Neural progenitor cell (in vitro differentiated cells): ENCODE results near the gene EPHB1. TPM values are rescaled to one million over a fixed set of nuclear protein-coding genes. Genes with fewer than 3 reads are reported as not detected.

Source experiments
- DNase-seq: peaks from one replicate; pipeline ENCODE4 v3.0.0-alpha.2; 2016; ENCODE audit warnings: low spot score
- H2AFZ ChIP-seq: fragments of 200-600 bp; sonication (generic); replicated peaks from 2 replicates; pipeline ENCODE4 v1.6.1; 2016; ENCODE audit warnings: antibody characterized with exemption
- H3F3A ChIP-seq: fragments of 200-600 bp; sonication (generic); 2 replicates; pipeline ENCODE4 v1.6.1; 2016; ENCODE audit warnings: antibody characterized with exemption, low read depth
- H3K27ac ChIP-seq: fragments of 200-600 bp; sonication (generic); 2 replicates; pipeline ENCODE4 v1.5.1; 2016; ENCODE audit warnings: mild to moderate bottlenecking
- H3K27me3 ChIP-seq: fragments of 200-600 bp; sonication (generic); 2 replicates; pipeline ENCODE4 v1.6.1; 2016; ENCODE audit warnings: mild to moderate bottlenecking, moderate library complexity
- H3K36me3 ChIP-seq: fragments of 200-600 bp; sonication (generic); 2 replicates; pipeline ENCODE4 v1.5.1; 2016
- H3K4me1 ChIP-seq: fragments of 200-600 bp; sonication (generic); 2 replicates; pipeline ENCODE4 v1.6.1; 2016; ENCODE audit warnings: mixed run types
- H3K4me2 ChIP-seq: fragments of 200-600 bp; sonication (generic); 2 replicates; pipeline ENCODE4 v1.6.1; 2016
- H3K4me3 ChIP-seq: fragments of 200-600 bp; sonication (generic); 2 replicates; pipeline ENCODE4 v1.5.1; 2016
- H3K79me2 ChIP-seq: fragments of 200-600 bp; sonication (generic); 2 replicates; pipeline ENCODE4 v1.6.1; 2016; ENCODE audit warnings: low read depth
- H3K9ac ChIP-seq: fragments of 200-600 bp; sonication (generic); 2 replicates; pipeline ENCODE4 v1.6.1; 2016
- H3K9me3 ChIP-seq: fragments of 200-600 bp; sonication (generic); 2 replicates; pipeline ENCODE4 v1.5.1; 2016; ENCODE audit warnings: low read depth
- H4K20me1 ChIP-seq: fragments of 200-600 bp; sonication (generic); 2 replicates; pipeline ENCODE4 v1.6.1; 2016; ENCODE audit warnings: low read depth
- H3K27ac Mint-ChIP-seq: 3 replicates; pipeline ENCODE4 v1.8.0; 2021; ENCODE audit warnings: mixed read lengths
- H3K27me3 Mint-ChIP-seq: 2 replicates; pipeline ENCODE4 v1.8.0; 2022; ENCODE audit warnings: low read depth, mild to moderate bottlenecking, inconsistent platforms, moderate library complexity, mixed read lengths; ENCODE audit not compliant: insufficient read depth
- H3K36me3 Mint-ChIP-seq: 3 replicates; pipeline ENCODE4 v1.8.0; 2021; ENCODE audit warnings: mixed read lengths
- H3K4me1 Mint-ChIP-seq: 3 replicates; pipeline ENCODE4 v1.8.0; 2021; ENCODE audit warnings: mixed read lengths
- H3K4me3 Mint-ChIP-seq: 3 replicates; pipeline ENCODE4 v1.8.0; 2021; ENCODE audit warnings: mild to moderate bottlenecking, moderate library complexity, mixed read lengths
- H3K9me3 Mint-ChIP-seq: 3 replicates; pipeline ENCODE4 v1.8.0; 2020; ENCODE audit warnings: mixed read lengths
- CTCF ChIP-seq: fragments of 200-600 bp; sonication (generic); IDR thresholded peaks from 2 replicates; pipeline ENCODE4 v1.5.1; 2017; ENCODE audit warnings: antibody characterized with exemption, mild to moderate bottlenecking
- EZH2 ChIP-seq: fragments of 200-600 bp; sonication (generic); IDR thresholded peaks from 2 replicates; pipeline ENCODE4 v1.6.1; 2017; ENCODE audit warnings: antibody characterized with exemption, mild to moderate bottlenecking, moderate library complexity
- EZH2phosphoT487 ChIP-seq: fragments of 200-600 bp; sonication (generic); IDR thresholded peaks from 2 replicates; pipeline ENCODE4 v1.6.1; 2017; ENCODE audit warnings: antibody characterized with exemption
- total RNA-seq: library from RNA; depleted of rRNA; stranded (reverse); fragments of >200 nt; gene quantifications from 2 replicates; pipeline ENCODE4 v1.2.3, GENCODE V29; 2015; ENCODE audit warnings: low replicate concordance

EPHB1 gene
- total RNA-seq, 1 donor from 2014 or later, result 9.1 TPM

- Mint-ChIP-seq H3K27ac (peak overlapping the region; percentile 13), H3K27me3 (peaks cover 14% of the 10 kb centered on the region), H3K36me3 (peaks cover 1% of the 10 kb centered on the region), H3K4me1 (peaks cover 30% of the 10 kb centered on the region), H3K9me3 (no peaks in the 10 kb centered on the region), H3K4me3 (no peak overlapping the region)
- DNase-seq, result no peak
- no peak overlapping the region for H3K9ac ChIP-seq
- H3K27me3 ChIP-seq, result no peaks in the 10 kb centered on the region
- H3K4me3 ChIP-seq, result no peak overlapping the region
- H4K20me1 ChIP-seq, result no peaks in the 10 kb centered on the region
- H2AFZ ChIP-seq, result no peak overlapping the region
- H3K9me3 ChIP-seq, result no peaks in the 10 kb centered on the region
- H3K79me2 ChIP-seq, result no peaks in the 10 kb centered on the region
- H3K36me3 ChIP-seq, result no peaks in the 10 kb centered on the region
- TF ChIP-seq CTCF (no peak), EZH2phosphoT487 (no peak), EZH2 (no peak)
- peaks cover 33% of the 10 kb centered on the region for H3K4me1 ChIP-seq
- peaks cover 9% of the 10 kb centered on the region for H3F3A ChIP-seq
- H3K27ac ChIP-seq, result no peak overlapping the region
- no peak overlapping the region for H3K4me2 ChIP-seq
These were observed 137.0 kb downstream of the EPHB1 start for GRCh38 chr3:134932035-134932434.

- no peak for DNase-seq
- TF ChIP-seq CTCF (no peak), EZH2phosphoT487 (no peak), EZH2 (no peak)
- Histone ChIP-seq H3K79me2 (no peaks in the 10 kb centered on the region), H3K9ac (no peak overlapping the region), H2AFZ (no peak overlapping the region), H3K4me1 (peaks cover 50% of the 10 kb centered on the region), H3K4me3 (no peak overlapping the region), H3K27ac (no peak overlapping the region), H3K4me2 (peak overlapping the region; percentile 18), H4K20me1 (peaks cover 10% of the 10 kb centered on the region), H3K27me3 (no peaks in the 10 kb centered on the region), H3F3A (peaks cover 29% of the 10 kb centered on the region), H3K36me3 (no peaks in the 10 kb centered on the region), H3K9me3 (no peaks in the 10 kb centered on the region)
- H3K4me3 Mint-ChIP-seq, result no peak overlapping the region
- no peaks in the 10 kb centered on the region for H3K9me3 Mint-ChIP-seq
- peaks cover 21% of the 10 kb centered on the region for H3K27me3 Mint-ChIP-seq
- peaks cover 1% of the 10 kb centered on the region for H3K36me3 Mint-ChIP-seq
- peaks cover 48% of the 10 kb centered on the region for H3K4me1 Mint-ChIP-seq
- peak overlapping the region; percentile 57 for H3K27ac Mint-ChIP-seq
These were observed 138.9 kb downstream of the EPHB1 start for GRCh38 chr3:134933997-134934396.

DNA sequence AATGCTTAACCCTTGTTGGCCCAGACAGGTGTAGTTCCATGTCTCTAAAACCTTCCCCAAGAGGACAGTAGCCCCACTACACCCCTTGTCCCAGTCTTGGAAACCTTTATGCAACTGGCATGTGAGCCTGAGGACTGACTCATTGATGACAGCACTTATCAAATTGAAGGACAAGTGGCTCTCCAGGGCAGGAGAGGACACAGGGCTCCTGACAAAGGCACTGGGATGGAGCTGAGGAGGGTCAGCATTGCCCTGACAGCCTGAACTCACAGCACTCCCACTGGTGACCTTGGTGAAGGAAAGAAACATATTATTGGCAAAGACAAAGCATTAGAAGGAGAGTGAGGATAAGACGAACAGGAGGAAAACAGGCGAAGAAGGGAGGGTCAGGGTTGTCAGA, 139.9 kb downstream of the EPHB1 start:
- Mint-ChIP-seq H3K27ac (no peak overlapping the region), H3K4me3 (peak overlapping the region; percentile 12), H3K36me3 (peaks cover 1% of the 10 kb centered on the region), H3K27me3 (peaks cover 21% of the 10 kb centered on the region), H3K9me3 (no peaks in the 10 kb centered on the region), H3K4me1 (peaks cover 55% of the 10 kb centered on the region)
- H3K27me3 ChIP-seq, result no peaks in the 10 kb centered on the region
- H4K20me1 ChIP-seq, result peaks cover 11% of the 10 kb centered on the region
- H3K4me1 ChIP-seq, result peaks cover 59% of the 10 kb centered on the region
- H3K36me3 ChIP-seq, result no peaks in the 10 kb centered on the region
- H3K79me2 ChIP-seq, result no peaks in the 10 kb centered on the region
- no peak overlapping the region for H2AFZ ChIP-seq
- DNase-seq, result no peak
- H3K4me3 ChIP-seq, result no peak overlapping the region
- H3K9me3 ChIP-seq, result no peaks in the 10 kb centered on the region
- peaks cover 32% of the 10 kb centered on the region for H3F3A ChIP-seq
- no peak for TF ChIP-seq EZH2phosphoT487
- no peak for TF ChIP-seq CTCF
- TF ChIP-seq EZH2, result no peak
- no peak overlapping the region for H3K4me2 ChIP-seq
- no peak overlapping the region for H3K27ac ChIP-seq
- H3K9ac ChIP-seq, result no peak overlapping the region
